MCF 10A (cell line): Measurements from ENCODE around the gene SCUBE1. TPM values are rescaled to one million over a fixed set of nuclear protein-coding genes. Genes with fewer than 3 reads are reported as not detected.

Source experiments
- BruUV-seq: library from RNA; stranded (reverse); fragments of 400-500 nt; replicated peaks from 2 replicates; lab custom pipeline; 2021; lab: Mats Ljungman, UMichigan
- CTCF ChIA-PET: fragments of 300-600 bp; sonication (Branson Sonifier 250); formaldehyde crosslinking; extraction: SDS; loops from one replicate; lab custom pipeline; 2021; ENCODE audit warnings: antibody characterized with exemption, inconsistent platforms; lab: Yijun Ruan, JAX
- POLR2A ChIA-PET: fragments of 300-600, 350-650 bp; sonication (Branson Sonifier 250); formaldehyde crosslinking; extraction: SDS; loops from one replicate; lab custom pipeline; 2020; ENCODE audit warnings: antibody characterized with exemption, inconsistent platforms; lab: Yijun Ruan, JAX
- DNase-seq: peaks from one replicate; pipeline ENCODE4 v3.0.0-alpha.2; 2018; ENCODE audit not compliant: unreplicated experiment
- H3K27ac Mint-ChIP-seq: one replicate; pipeline ENCODE4 v1.8.0; 2022; ENCODE audit warnings: mild to moderate bottlenecking, low read depth, mixed read lengths; ENCODE audit not compliant: unreplicated experiment
- H3K27me3 Mint-ChIP-seq: one replicate; pipeline ENCODE4 v1.8.0; 2022; ENCODE audit warnings: mixed read lengths; ENCODE audit not compliant: insufficient read depth, unreplicated experiment
- H3K36me3 Mint-ChIP-seq: one replicate; pipeline ENCODE4 v1.8.0; 2022; ENCODE audit warnings: mild to moderate bottlenecking, moderate library complexity, mixed read lengths; ENCODE audit not compliant: insufficient read depth, unreplicated experiment
- H3K4me1 Mint-ChIP-seq: one replicate; pipeline ENCODE4 v1.8.0; 2022; ENCODE audit warnings: mixed read lengths; ENCODE audit not compliant: insufficient read depth, unreplicated experiment
- H3K4me3 Mint-ChIP-seq: one replicate; pipeline ENCODE4 v1.8.0; 2022; ENCODE audit warnings: mild to moderate bottlenecking, moderate library complexity, mixed read lengths; ENCODE audit not compliant: unreplicated experiment
- H3K9me3 Mint-ChIP-seq: one replicate; pipeline ENCODE4 v1.8.0; 2022; ENCODE audit warnings: mixed read lengths; ENCODE audit not compliant: unreplicated experiment
- intact Hi-C: fragments of 100-400 bp; cut with micrococcal nuclease; formaldehyde crosslinking; loops from 2 replicates; pipeline ENCODE4 v1.14.1; 2022
- total RNA-seq: library from RNA; stranded (reverse); gene quantifications from 2 replicates; pipeline ENCODE4 v1.2.3, GENCODE V29; 2022
- TF ChIP-seq, protein P1 (sequence below): fragments of 200-600 bp; IDR thresholded peaks from one replicate; pipeline ENCODE4 v1.8.0; 2022; ENCODE audit warnings: antibody characterized with exemption, mild to moderate bottlenecking; ENCODE audit not compliant: unreplicated experiment

Gene SCUBE1
- total RNA-seq, 1 experiment from 2014 or later: not detected

DNA sequence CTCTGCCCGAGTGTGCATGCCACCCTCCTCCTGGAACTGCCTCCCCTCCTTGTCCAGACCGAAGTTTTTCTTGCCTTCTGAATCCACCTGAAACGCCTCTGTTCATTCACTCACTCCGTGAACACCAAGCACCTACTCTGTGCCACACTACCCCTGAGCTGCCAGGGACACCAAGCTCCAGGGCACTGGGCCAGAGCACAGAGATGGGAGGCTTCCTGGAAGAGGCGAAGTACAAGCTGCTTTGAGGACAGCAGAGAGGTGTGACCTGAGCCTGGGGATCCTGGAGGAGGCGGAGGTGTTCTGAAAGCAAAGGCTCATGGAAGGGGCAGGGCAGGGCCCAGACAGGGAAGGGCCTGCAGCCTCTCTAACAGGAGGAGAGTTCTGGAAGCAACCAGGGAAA, 47.5 kb downstream of the SCUBE1 start:
- ChIA-PET POLR2A (no interaction called here), CTCF (interaction anchor here (0.6 to 0.7 kb wide), 2 partner anchors 65 to 117 kb away, joined by 3 read pairs; no protein-coding TSS in a partner anchor)
- H3K36me3 Mint-ChIP-seq: no peaks in the 10 kb centered on the region
- H3K27me3 Mint-ChIP-seq: peaks cover 16% of the 10 kb centered on the region
- no peak overlapping the region for H3K4me3 Mint-ChIP-seq
- no peaks in the 10 kb centered on the region for H3K4me1 Mint-ChIP-seq
- H3K9me3 Mint-ChIP-seq: no peaks in the 10 kb centered on the region
- no peak for DNase-seq
- intact Hi-C loops: no loop called here
- TF ChIP-seq, protein P1, sequence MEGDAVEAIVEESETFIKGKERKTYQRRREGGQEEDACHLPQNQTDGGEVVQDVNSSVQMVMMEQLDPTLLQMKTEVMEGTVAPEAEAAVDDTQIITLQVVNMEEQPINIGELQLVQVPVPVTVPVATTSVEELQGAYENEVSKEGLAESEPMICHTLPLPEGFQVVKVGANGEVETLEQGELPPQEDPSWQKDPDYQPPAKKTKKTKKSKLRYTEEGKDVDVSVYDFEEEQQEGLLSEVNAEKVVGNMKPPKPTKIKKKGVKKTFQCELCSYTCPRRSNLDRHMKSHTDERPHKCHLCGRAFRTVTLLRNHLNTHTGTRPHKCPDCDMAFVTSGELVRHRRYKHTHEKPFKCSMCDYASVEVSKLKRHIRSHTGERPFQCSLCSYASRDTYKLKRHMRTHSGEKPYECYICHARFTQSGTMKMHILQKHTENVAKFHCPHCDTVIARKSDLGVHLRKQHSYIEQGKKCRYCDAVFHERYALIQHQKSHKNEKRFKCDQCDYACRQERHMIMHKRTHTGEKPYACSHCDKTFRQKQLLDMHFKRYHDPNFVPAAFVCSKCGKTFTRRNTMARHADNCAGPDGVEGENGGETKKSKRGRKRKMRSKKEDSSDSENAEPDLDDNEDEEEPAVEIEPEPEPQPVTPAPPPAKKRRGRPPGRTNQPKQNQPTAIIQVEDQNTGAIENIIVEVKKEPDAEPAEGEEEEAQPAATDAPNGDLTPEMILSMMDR: no peak
- BruUV-seq: no TSS peak
- H3K27ac Mint-ChIP-seq: no peak overlapping the region

DNA sequence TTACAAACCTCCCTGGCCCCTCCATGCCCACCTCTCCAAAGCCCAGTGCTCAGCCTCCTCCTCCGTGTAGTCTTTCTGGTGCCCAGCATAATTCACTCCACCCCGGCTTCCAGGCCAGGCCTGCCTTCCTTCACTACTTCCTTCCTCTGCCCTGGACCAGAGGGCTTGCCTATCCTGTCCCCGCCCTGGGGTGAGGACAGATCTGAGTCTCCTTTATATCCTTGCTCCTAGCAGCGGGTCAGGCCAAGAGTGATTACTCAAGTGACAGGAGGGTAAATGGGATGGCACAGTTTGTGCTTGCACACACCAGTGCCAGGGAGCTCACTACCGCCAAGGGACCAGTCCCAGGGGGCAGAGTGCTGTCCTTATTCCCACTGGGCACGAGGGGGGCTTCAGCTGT, 48.0 kb downstream of the SCUBE1 start:
- POLR2A ChIA-PET: no interaction called here
- Mint-ChIP-seq H3K36me3 (no peaks in the 10 kb centered on the region), H3K27me3 (peaks cover 11% of the 10 kb centered on the region), H3K4me3 (no peak overlapping the region), H3K27ac (no peak overlapping the region), H3K4me1 (peaks cover 1% of the 10 kb centered on the region), H3K9me3 (no peaks in the 10 kb centered on the region)
- intact Hi-C loops: no loop called here
- CTCF ChIA-PET: interaction anchor here (0.6 kb wide), 1 partner anchor 65 kb away, joined by 3 read pairs; no protein-coding TSS in a partner anchor
- DNase-seq: no peak
- TF ChIP-seq, protein P1: no peak
- no TSS peak for BruUV-seq

DNA sequence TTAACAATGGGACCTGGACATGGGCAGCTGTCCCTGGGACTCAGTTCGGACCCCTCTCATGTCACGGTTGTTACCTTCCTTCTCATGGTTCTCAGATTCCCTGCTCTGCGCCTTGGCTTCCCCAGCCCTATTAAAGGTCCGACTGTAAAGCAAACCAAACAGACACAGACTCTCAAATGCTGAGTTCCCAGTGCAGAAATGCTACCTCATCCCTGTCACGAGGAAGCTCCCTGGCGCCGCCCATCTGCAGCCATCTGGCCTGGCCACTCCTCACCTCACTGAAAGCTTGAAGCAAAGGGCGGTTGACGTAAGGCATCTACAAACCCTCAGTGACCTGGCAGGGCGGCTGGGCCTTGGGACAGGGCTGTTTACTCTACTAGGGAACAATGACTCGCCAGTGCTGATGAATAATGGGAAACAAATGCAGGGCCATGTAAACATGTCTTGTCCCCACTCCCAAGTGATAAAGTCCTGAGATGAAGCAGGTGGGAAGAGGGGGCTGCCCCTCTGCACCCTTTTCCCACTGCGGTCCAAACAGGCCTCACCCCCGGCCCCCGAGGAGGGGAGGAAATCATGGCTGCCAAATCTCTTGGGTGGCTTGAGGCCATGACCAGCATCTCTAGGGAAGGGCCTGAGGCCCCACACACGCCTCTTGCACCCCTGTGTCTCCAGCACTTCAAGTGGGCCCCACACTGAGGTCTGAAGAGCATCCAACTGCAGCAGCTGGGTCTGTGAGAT, 49.3 kb downstream of the SCUBE1 start:
- CTCF ChIA-PET: interaction anchor here (1.0 kb wide), 1 partner anchor 90 kb away, joined by 3 read pairs; no protein-coding TSS in a partner anchor
- intact Hi-C loops: no loop called here
- Mint-ChIP-seq H3K27me3 (no peaks in the 10 kb centered on the region), H3K36me3 (no peaks in the 10 kb centered on the region), H3K27ac (no peak overlapping the region), H3K4me1 (peaks cover 5% of the 10 kb centered on the region), H3K4me3 (no peak overlapping the region), H3K9me3 (no peaks in the 10 kb centered on the region)
- TF ChIP-seq, protein P1: no peak
- BruUV-seq: no TSS peak
- DNase-seq: no peak
- POLR2A ChIA-PET: no interaction called here

DNA sequence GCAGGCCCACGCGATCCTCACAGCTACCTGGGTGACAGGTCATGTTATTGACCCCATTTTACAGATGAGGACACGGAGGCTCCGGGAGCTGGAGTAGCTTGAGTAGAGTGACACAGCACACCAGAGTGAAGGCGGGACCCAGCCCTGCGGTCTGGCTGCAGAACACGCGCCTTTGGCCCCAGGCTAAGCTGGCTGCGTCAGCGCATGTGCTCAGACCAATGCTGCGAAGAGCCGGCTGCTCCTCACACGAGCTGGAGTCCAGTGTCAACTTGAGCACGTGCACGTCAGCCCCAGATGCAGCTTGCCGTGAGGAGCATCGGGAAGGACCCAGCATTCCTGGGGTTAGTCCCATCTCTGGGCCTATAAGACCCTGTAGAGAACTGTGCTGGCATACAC, 49.9 kb downstream of the SCUBE1 start:
- peaks cover 5% of the 10 kb centered on the region for H3K4me1 Mint-ChIP-seq
- no TSS peak for BruUV-seq
- H3K36me3 Mint-ChIP-seq: no peaks in the 10 kb centered on the region
- ChIA-PET CTCF (interaction anchor here (1.0 kb wide), 2 partner anchors 91 to 111 kb away, joined by 3 read pairs; no protein-coding TSS in a partner anchor), POLR2A (no interaction called here)
- H3K9me3 Mint-ChIP-seq: no peaks in the 10 kb centered on the region
- TF ChIP-seq, protein P1: no peak
- DNase-seq: peak; percentile 21
- no peak overlapping the region for H3K4me3 Mint-ChIP-seq
- intact Hi-C loops: no loop called here
- no peak overlapping the region for H3K27ac Mint-ChIP-seq
- no peaks in the 10 kb centered on the region for H3K27me3 Mint-ChIP-seq
